ENCODE measurements around the gene AKAP13.
"Not testable (repeated sequence)": the region's sequence is repeated elsewhere in the genome, so short reads cannot be mapped to it uniquely, and the experiment has no call there.

AKAP13 gene

DNA sequence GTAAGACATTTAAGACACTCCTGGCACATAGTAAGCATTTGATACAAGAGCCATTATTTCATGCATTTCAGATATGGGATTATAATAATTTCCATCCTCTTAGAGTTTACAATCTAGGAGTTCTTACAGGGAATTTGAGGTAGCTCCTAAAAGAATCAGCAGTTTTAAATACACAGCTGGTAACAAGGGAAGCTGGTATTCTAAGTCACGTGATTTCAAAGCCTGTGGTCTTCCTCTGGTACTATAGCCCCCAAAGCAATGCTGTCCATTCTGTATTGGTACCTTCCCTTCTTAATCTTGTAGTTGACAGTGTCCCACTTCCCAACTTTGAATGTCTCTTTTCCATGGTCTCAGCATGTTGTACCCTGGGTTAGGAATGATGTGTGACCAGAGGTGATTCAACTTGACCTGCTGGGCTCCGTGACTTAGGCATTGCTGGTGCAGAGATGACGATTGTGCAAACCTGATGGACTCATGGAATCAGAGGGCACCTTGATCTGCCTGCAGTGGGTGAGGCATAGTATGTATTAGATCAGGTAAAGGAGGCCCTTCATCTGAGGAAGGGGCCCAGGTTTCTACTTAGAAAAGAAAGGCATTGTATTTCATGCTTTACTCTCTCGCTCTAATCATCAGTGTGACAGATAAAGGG is 122.9 kb downstream of the AKAP13 start:
- DNase-seq = no peak

DNA sequence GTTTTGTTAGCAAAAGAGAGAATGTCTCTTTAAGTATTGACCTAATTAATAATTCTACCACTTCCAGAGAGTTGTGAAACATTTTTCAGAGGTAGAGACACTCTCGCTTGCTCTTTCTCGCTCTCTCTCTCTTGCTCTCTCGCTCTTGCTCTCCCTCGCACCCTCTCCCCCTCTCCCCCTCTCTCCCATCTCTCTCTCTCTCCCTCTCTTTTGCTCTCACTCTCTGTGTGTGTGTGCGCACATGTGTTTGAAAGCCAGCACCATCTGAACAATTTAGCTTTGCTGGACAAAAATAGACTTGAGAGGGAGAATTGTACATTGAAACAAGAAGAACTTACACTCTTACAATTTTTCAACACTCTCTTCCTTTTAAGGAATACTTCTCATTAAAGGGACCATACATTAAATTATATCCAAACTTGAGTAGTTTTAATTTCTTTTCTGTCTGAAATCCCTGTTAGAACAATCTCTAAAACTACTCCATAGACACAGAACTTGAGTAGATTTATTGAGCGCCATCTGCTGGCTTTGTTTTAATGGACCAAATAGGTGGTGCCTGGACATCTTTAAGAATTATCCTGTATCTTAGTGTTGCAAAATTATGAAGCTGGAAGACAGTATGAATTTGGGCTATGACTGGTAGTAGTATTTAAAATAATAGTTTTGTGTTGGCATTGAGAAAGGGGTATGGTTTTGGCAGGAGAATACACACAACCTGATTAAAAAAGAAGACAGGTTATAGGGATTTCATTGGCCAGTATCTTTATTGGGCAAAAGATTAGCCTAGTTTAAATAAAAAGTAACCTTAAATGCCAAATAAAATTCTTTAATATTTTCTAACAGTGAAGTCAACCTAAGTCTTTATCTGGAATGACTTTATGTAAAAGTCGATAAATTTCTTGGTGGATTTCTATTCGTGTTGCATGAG is 124.6 kb downstream of the AKAP13 start:
- DNase-seq = peak; percentile 66

DNA sequence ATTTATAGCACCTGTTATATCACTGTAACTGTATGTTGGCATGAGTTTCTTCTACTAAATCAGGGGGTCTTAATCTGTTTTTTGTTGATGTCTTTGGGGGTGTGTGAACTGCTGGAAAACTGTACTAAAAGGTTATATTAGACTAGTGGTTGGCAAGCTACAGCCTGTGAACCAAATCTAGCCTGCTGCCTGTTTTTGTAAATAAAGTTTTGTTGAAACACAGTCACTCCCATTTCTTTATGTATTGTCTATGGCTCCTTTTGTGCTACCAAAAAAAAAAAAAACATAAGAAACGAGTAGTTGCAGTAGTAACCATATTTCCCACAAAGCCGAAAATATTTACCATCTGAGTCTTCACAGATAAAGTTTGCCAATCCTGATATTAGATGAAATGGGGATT is 126.7 kb downstream of the AKAP13 start:
- DNase-seq = no peak

DNA sequence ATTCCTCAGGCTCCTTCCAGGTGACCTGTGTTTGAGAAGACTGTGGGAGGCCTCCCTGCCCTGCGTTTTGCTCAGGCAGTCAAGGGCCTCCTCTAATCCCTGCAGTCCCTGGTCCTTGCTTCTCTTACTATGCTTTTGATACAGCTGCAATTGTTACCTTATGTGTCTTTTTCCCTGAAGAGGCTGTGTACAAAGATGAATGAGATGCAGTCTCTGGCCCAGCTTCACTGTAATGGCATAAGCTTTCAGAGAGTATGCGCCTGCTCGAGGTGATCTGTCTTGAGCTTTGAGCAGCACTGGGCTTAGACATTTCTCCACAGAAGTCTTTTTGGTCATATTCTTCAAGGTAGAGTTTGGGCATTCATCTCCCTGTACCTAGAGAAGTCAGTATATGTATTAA is 129.6 kb downstream of the AKAP13 start:
- no peak for DNase-seq

DNA sequence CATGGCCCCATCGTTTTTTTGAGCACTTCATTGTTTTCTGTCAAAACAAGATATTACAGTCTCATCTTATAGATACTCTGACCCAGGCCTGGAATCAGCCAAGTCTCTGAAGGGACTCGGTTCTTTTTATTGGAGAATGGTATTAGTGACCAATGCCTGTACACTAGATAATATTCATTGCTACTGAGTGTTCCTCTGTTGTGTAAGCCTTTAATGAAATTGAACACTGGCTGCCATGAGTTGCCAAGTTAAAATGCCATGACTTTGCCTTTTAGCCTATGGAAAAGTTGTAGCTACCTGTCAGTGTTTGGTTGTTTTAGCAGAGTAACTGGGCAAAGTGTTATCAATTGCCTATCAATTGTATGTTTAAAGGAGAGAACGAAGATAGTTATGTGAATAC is 134.0 kb downstream of the AKAP13 start:
- no peak for DNase-seq

DNA sequence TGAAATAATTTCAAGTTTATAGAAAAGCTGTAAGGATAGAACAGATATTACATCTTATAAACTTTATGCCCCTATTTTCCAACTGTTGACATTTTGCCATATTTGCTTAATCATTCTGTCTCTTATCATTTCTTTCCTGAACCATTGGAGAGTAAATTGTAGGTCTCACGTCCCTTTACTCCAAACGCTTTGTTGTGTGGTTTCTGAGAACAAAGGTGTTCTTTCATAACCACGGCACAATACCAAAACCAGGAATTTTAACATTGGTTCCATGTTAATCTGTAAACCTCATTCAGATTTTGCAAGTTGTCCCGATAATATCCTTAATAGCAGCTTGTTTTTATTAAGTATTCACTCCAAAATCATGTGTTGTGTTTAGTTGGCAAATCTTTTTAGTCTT is 134.8 kb downstream of the AKAP13 start:
- DNase-seq = no peak

DNA sequence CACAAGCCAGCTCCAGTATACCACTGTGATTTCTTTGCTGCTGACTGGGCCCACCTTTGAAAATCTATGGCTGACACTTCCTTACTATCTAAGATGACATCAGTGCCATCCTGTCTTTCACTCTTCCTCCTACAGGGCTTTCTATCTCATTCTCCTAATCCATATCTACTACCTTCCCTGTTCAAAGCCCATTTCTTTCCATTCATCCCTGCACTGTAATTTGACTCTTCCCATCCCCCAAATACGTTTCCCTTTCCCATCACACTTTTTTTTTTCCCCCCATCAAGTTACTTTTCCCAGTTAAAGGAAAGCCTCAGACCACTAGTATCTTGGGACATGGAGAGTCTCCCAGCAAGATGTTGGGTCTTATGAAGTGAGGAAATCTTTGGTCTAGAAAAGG is 136.7 kb downstream of the AKAP13 start:
- no peak for DNase-seq

DNA sequence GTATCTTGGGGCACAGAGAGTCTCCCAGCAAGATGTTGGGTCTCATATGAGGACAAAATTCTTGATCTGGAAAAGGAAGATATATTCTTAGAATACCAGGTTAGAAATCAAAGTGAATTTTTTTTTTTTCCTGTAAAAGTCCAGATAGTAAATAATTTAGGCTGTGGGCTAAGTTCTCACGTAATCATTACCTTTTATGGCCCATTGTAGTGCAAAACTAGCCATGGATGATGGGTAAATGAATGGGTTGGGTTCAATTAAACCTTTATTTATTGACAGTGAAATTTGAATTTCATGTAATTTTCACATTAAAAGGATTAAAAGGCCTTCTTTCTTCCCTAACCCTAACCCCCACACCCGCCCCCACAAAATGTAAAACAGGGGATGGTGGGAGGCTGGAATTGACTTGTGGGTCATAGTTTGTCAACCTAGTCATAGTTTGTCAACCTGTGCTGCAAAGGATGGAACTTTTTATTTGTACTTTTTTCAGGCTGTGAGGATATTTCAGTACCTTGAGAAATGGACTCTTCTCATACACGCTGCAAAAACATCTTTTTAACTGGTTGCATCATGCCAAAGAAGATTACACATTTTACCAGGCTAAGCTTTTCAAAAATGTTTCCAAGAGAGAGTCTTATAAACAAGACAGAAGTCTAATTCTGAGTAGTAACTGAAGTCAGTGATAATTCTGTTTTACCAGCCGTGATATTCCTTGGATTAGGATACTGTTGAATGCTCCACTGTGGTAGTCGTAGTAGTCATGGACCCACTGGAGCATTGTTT is 138.8 kb downstream of the AKAP13 start:
- no peak for DNase-seq

DNA sequence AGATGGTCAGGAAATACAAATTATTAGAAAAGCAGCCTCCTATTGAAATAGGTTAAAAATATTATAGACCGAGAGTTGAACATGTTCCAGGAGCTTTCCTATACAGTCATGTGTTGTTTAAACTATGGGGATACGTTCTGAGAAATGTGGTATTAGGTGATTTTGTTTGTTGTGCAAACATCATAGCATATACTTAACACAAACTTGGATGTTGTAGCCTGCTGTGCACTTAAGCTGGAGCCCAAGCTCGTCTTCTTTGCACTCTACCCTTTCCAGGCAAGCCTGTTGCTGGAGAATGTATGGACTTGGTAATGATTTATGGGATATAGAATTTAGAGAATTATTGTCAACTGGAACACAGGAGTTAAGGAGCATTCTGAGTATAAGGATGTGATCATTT is 140.2 kb downstream of the AKAP13 start:
- no peak for DNase-seq

DNA sequence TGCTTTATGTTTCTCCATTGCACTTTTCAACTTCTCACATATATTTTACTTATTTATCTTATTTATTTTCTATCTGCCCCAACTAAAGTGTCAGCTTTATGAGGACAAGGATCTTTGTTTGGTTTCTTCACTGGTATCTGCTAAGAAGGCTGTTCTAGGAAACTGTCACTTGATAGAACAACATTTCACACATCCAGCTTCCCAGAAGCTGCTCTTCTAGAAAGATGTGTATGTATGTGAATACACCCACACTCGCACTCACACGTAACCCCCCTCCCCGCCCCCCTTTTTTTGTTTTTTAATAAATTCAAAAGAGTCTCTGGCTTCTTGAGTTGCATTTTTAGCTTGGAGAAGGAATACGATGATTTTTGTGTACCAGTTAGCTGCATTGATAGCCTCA is 143.1 kb downstream of the AKAP13 start:
- DNase-seq = no peak

DNA sequence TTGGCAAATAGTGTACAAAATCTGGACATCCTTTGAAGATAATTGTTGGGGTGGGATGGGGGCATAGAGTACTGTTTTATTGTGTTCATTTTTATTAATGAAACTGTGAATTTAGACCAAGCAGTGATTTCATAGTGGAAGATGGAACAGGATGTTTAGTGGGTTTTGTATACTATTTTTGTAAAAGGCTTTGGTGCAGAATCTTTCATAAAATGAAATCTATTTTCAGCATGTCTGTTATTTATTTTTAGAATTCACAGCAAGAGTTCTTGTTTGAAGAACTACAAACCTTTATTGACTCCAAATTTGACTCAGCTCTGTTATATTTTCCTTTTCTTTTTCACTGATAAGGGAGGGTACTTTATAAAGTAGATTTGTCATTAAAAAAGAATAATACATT is 145.4 kb downstream of the AKAP13 start:
- DNase-seq = no peak

DNA sequence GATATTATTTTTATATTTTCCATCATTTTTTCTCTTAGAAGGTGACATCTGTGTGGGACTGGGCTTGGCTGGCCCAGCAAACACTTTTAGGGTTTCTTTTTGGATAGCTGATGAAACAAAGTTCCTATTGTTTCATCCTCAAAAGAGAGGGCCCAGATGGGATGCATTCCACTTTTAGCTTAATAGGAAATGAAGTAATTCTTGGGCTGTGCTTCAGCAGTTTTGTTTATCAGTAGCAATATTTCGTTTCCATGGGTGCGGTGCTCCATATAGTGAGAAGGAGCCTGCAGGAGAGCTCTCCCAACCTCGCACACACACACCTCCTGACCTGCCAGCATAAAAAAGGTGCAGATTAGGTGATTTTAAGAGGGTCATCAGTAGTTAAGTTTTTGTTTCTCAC is 147.5 kb downstream of the AKAP13 start:
- DNase-seq = peak; percentile 81

DNA sequence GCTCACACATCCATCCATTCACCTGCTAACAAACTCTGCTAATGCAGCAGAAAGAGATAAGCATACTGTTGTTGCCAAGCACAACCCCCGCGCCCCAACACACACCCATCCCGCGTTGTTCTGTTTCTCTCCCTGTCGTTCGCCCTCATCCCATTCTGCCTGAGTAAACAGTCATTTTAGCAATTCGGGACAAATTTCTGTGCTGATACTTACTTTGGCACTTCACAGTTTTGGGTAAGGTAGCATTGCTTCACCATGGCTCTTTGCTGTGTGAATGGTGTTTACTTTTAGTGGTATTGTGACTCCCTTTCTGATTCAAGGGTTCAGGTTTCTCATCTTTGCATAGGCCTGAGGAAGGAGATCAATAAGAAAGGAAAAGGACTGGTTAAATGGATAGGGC is 149.7 kb downstream of the AKAP13 start:
- no peak for DNase-seq

DNA sequence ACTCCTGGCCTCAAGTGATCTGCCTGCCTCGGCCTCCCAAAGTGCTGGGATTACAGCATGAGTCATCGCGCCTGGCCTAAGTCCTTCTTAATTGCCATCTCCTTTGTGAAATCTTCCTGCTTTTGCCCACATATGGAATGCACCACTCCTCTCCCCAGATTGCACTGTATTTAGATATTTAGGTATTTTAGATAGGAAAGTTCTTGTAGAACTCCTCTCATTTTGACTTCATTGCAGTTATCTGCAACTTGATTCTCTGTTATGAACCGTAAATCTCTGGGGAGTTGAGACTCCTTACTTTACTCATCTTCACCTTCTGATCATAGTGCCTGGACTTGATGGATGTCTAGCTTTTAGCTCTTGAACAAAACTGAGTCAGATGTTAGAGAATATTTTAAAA is 150.7 kb downstream of the AKAP13 start:
- peak; percentile 63 for DNase-seq

DNA sequence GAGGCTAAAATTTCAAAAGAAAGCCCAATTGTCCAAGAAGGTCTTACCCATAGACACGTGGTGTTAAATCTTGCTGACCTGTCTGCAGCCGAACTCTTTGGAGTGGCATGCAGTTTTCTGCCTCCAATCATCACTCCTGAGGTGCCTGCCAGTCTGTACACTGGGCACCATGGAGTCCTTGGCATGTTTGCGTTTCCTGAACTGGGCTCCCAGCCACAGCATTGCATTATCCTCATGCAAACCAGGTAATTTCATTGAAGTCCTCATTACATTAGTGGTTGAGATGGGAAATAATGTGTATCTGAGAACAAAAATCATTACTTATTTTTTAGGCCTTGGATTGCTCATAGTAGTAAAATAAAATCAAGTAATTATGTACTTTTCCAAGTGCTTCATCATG is 152.3 kb downstream of the AKAP13 start:
- DNase-seq = no peak

DNA sequence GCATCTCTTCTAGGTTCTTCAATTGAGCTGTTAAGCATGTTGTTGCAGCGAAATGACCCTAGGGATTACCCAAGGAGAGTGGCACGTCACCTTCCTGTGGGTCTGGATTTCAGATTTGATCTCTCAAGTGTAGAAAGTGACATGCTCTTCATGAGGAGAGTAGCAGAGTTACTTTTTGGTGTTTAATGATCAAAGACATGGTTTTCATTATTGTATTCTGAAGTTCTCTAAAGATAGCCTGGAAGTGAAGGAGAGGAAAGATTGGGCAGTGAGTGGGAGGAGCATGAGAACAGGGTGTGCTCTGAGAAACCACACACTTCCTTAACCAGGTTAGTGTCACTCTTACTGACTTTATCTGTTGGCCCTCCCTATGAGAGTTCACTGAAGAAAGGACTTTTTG is 153.6 kb downstream of the AKAP13 start:
- no peak for DNase-seq

DNA sequence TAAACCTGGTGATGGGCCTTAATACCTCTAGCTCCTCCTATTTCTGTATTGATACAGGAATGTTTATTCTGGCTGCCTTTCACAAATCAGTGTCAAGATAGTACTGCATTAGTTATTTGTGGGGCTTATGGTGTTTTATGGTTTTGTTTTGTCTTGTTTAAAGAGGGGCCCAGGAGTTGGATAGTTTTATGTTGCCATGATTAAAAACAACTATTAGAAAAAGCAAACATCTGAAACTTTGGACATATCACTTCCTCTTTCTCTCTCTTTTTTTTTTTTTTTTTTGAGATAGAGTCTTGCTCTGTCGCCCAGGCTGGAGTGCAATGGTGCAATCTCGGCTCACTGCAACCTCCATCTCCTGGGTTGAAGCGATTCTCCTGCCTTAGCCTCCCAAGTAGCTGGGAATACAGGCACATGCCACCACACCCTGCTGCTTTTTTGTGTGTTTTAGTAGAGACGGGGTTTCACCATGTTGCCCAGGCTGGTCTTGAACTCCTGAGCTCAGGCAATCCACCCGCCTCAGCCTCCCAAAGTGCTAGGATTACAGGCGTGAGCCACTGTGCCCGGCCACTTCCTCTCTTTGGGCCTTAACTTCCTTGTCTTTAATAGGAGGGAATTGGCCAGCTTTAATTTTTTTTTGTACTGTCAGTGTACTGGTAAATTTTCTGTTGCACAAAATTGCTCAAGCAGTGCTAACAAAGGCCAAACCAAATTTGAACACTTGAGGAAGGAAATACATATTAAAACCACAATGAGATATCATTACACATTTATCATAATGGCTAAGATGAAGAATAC is 155.3 kb downstream of the AKAP13 start:
- not testable (repeated sequence) for DNase-seq

DNA sequence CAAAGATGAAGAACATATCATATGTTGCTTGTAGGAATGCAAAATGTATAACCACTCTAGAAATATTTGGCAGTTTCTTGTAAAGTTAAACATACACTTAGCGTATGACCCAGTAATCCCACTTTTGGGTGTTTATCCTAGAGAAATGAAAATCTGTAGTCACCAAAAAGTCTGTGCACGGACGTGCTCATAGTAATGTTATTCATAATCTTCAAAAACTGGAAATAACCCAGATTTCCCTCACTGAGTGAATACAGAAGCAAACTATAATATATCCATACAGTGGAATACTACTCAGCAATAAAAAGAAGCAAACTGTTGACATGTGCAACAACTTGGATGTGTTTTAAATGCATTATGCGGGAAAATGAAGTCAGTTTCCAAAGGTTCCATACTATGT is 155.9 kb downstream of the AKAP13 start:
- no peak for DNase-seq

DNA sequence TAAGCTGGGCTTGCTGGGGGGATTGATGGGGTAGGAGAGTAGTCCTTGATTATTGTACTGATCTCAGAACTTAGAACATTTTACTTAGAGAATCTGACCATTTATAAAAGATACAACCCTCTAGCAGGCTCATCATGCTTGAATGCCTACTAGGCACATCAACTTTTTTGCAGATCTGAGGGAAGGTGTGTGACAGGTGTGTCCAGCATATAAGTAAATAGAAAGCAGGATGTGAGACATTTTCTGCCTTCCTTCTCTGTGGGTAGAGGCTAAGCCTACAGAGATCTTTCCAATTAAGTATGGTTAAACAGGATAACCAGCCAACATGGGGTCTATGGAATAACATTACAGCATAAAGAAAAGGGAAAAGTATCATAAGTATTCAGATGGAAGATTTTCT is 159.1 kb downstream of the AKAP13 start:
- DNase-seq = no peak

DNA sequence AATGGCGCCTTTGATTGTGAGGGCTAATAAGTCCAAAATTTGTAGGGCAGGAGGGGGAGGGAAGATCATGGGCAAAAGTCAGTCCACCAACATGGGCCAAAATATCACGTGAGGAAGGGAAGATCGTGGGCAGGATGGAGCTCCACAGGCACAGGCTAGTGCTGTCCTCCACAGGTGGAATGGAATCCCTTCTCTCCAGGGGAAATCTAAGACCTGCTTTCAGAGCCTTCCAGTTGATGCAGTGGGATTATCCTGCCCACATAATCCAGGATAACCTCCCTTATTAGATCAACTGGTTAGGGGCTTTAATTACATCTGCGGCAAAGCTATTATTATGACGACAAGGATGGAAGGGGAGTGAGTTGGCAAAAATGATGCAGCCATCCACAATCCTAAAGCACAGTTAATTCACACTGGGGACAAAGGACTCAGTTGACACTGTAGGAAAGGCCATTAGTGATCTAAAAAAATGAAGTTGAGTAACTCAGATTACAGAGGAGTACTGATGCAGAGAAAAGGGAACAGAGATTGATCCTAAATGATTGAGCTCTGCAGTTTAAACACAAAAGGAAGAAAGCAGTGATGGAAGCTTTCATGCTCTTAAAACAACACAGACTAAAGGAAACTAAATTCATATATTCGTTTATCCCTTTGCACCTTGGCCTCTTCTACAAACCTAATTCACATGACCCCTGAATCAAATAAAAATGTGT is 159.8 kb downstream of the AKAP13 start:
- DNase-seq = no peak

DNA sequence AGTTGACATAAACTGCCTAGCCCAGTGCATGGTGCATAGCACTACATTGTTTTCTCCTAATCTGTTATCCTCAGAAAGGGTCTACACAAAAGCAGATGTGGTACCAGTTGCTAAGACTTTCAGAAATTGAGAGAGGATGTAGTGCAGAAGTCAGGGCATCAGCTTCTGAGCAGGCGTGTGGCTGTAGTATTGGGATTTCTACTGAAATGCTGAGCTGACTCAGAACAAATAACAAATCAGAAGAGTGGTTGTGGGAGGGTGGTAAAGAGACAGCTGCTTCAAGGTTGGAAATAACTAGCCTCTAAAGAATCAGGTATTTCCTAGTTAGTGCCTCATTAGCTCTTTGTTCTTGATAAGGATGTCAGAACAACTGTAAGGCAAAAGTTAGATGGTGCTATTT is 161.3 kb downstream of the AKAP13 start:
- DNase-seq = no peak

DNA sequence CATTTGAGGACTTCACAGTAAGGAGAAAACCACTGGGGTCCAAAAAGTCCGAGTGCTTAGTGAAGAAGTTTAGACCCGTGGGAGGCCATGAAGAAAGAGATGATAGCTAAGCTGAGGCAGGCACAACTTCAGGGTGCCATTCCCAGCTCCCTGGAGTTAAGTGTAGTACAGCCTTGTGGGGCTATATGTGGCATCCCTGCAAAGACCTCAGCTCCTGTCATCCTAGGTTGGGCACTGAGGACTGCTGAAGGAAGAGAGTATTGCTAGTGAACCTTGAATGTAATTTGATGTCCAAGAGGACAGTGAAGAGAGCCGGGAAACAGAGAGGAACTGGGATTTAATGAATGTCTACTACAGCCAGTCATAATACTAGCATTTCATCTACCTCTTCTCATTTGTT is 162.1 kb downstream of the AKAP13 start:
- no peak for DNase-seq

All from fibroblast of skin of right biceps (primary cell).